Caco-2 (cell line): ENCODE data around the gene ECPAS. TPM values are rescaled to one million over a fixed set of nuclear protein-coding genes. Genes with fewer than 3 reads are reported as not detected.

ENCODE experiments used
- BruUV-seq: library from RNA; stranded (reverse); fragments of 400-500 nt; replicated peaks from 2 replicates; lab custom pipeline; 2021; lab: Mats Ljungman, UMichigan
- CTCF ChIA-PET: fragments of 300-600 bp; sonication (Branson Sonifier 250); formaldehyde crosslinking; loops from one replicate; lab custom pipeline; 2022; ENCODE audit warnings: antibody characterized with exemption; lab: Charles Lee
- POLR2A ChIA-PET: fragments of 300-600 bp; sonication (Branson Sonifier 250); formaldehyde crosslinking; loops from one replicate; lab custom pipeline; 2022; ENCODE audit warnings: antibody characterized with exemption; lab: Charles Lee
- DNase-seq, 2 experiments: peaks; one replicate each; pipeline versions ENCODE4 v3.0.0 to v3.0.0-alpha.2; 2020 to 2022
- H3K27me3 ChIP-seq: replicated peaks from 2 replicates; pipeline ENCODE4 v1.6.0; 2011; ENCODE audit warnings: low read length; ENCODE audit not compliant: control insufficient read depth, insufficient read depth
- H3K36me3 ChIP-seq: 2 replicates; pipeline ENCODE4 v1.5.1; 2011; ENCODE audit warnings: low read length; ENCODE audit not compliant: control insufficient read depth, insufficient read depth
- H3K4me1 ChIP-seq: fragments of 250-450 bp; sonication (Bioruptor Pico); 2 replicates; pipeline ENCODE4 v1.5.1; 2020; ENCODE audit warnings: mild to moderate bottlenecking
- H3K4me3 ChIP-seq: 2 replicates; pipeline ENCODE4 v1.5.1; 2011; ENCODE audit warnings: low read depth, mild to moderate bottlenecking, control low read depth, low read length
- H3K9me3 ChIP-seq: fragments of 250-450 bp; sonication (Bioruptor Pico); 2 replicates; pipeline ENCODE4 v1.5.1; 2020; ENCODE audit warnings: mild to moderate bottlenecking, moderate library complexity
- H3K27ac Mint-ChIP-seq: one replicate; pipeline ENCODE4 v1.8.0; 2022; ENCODE audit warnings: mixed read lengths; ENCODE audit not compliant: unreplicated experiment
- H3K27me3 Mint-ChIP-seq: one replicate; pipeline ENCODE4 v1.8.0; 2022; ENCODE audit warnings: mixed read lengths; ENCODE audit not compliant: insufficient read depth, unreplicated experiment
- H3K36me3 Mint-ChIP-seq: one replicate; pipeline ENCODE4 v1.8.0; 2022; ENCODE audit warnings: mild to moderate bottlenecking, mixed read lengths; ENCODE audit not compliant: insufficient read depth, unreplicated experiment
- H3K4me1 Mint-ChIP-seq: one replicate; pipeline ENCODE4 v1.8.0; 2022; ENCODE audit warnings: low read depth, mixed read lengths; ENCODE audit not compliant: unreplicated experiment
- H3K4me3 Mint-ChIP-seq: one replicate; pipeline ENCODE4 v1.8.0; 2022; ENCODE audit warnings: mild to moderate bottlenecking, moderate library complexity, mixed read lengths; ENCODE audit not compliant: unreplicated experiment
- H3K9me3 Mint-ChIP-seq: one replicate; pipeline ENCODE4 v1.8.0; 2022; ENCODE audit warnings: mixed read lengths; ENCODE audit not compliant: unreplicated experiment
- intact Hi-C: fragments of 100-400 bp; cut with micrococcal nuclease; formaldehyde crosslinking; loops from one replicate; pipeline ENCODE4 v1.10.0; 2022; ENCODE audit not compliant: unreplicated experiment
- total RNA-seq: library from RNA; stranded (reverse); gene quantifications from 2 replicates; pipeline ENCODE4 v1.2.3, GENCODE V29; 2022
- TF ChIP-seq, protein P1 (sequence below), 2 experiments: fragments of 200-600 bp in 1 of 2; IDR thresholded peaks; 1 replicate in 1 of 2; 2 replicates in 1 of 2; pipeline versions ENCODE4 v1.5.1 to v1.8.0; 2011 to 2022; ENCODE audit warnings: antibody characterized with exemption in 1 of 2, control low read depth in 1 of 2, inconsistent platforms in 1 of 2, low read depth in 1 of 2, low read length in 1 of 2, mild to moderate bottlenecking in 1 of 2, moderate library complexity in 1 of 2; ENCODE audit not compliant: insufficient read depth in 1 of 2, severe bottlenecking in 1 of 2, unreplicated experiment in 1 of 2

Gene ECPAS
- total RNA-seq, 1 experiment from 2014 or later, result 77.0 TPM

DNA sequence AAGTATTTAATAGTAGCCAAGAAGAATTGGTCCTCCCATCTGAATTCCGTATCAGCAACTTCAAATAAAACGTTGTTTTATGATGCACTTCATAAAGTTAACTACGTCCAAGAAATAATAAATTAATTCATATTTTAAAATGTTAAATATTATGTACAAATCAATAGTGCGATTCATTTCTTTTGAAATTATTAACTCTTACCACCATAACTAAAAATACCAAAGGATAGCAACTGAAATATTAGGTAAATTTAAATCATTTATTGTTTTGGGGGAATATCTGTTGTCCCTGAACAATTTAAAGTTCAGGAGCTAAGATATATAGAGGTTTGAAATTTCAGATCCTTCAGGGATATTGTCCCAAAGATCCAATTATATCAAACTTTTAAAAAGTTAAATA, 154.1 kb downstream of the ECPAS start, which contains the start of gene OR2K2:
OR2K2 (minus strand) TSS at position 101 of the 400 bp plus-strand sequence. CDS start 1,791 bp downstream, outside the sequence.
- Mint-ChIP-seq H3K36me3 (no peaks in the 10 kb centered on the region), H3K9me3 (no peaks in the 10 kb centered on the region), H3K4me1 (no peaks in the 10 kb centered on the region), H3K27ac (no peak within 1 kb of the TSS), H3K27me3 (peaks cover 9% of the 10 kb centered on the region), H3K4me3 (no peak within 1 kb of the TSS)
- BruUV-seq, result no TSS peak
- no peak for DNase-seq
- Histone ChIP-seq H3K27me3 (no peaks in the 10 kb centered on the region), H3K9me3 (no peaks in the 10 kb centered on the region), H3K36me3 (no peaks in the 10 kb centered on the region), H3K4me3 (no peak within 1 kb of the TSS), H3K4me1 (no peaks in the 10 kb centered on the region)
- TF ChIP-seq, protein P1, sequence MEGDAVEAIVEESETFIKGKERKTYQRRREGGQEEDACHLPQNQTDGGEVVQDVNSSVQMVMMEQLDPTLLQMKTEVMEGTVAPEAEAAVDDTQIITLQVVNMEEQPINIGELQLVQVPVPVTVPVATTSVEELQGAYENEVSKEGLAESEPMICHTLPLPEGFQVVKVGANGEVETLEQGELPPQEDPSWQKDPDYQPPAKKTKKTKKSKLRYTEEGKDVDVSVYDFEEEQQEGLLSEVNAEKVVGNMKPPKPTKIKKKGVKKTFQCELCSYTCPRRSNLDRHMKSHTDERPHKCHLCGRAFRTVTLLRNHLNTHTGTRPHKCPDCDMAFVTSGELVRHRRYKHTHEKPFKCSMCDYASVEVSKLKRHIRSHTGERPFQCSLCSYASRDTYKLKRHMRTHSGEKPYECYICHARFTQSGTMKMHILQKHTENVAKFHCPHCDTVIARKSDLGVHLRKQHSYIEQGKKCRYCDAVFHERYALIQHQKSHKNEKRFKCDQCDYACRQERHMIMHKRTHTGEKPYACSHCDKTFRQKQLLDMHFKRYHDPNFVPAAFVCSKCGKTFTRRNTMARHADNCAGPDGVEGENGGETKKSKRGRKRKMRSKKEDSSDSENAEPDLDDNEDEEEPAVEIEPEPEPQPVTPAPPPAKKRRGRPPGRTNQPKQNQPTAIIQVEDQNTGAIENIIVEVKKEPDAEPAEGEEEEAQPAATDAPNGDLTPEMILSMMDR (IDR thresholded peaks at IDR 0.05; ENCODE audit: insufficient read depth in 1 of 2, low read depth in 1 of 2, low read length in 1 of 2, severe bottlenecking in 1 of 2, unreplicated experiment in 1 of 2), result no peak
- CTCF ChIA-PET, result no interaction called here
- POLR2A ChIA-PET, result no interaction called here
- intact Hi-C loops, result no loop called here

DNA sequence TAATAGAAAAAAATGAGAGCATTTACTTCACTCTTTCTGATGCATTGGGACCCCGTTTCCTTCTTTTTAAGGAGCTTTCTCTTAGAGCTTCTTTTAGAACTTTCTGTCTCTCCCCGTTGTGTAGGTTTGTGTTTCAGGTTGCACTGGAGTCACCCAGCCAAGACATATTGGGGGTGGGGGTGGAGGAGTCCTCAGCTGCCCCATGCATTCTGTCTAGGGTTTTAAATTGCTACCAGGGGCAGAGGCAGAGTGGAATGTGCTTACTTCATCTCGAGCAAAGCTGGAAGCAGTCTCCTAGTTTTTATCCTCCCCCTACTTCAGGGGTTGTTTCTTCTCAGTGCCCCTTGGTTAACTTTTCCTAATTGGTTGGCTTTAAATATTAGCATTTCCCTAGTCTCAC, 163.6 kb downstream of the ECPAS start:
- no peak for DNase-seq
- TF ChIP-seq, protein P1 (IDR thresholded peaks at IDR 0.05; ENCODE audit: insufficient read depth in 1 of 2, low read depth in 1 of 2, low read length in 1 of 2, severe bottlenecking in 1 of 2, unreplicated experiment in 1 of 2), result no peak
- POLR2A ChIA-PET, result no interaction called here

DNA sequence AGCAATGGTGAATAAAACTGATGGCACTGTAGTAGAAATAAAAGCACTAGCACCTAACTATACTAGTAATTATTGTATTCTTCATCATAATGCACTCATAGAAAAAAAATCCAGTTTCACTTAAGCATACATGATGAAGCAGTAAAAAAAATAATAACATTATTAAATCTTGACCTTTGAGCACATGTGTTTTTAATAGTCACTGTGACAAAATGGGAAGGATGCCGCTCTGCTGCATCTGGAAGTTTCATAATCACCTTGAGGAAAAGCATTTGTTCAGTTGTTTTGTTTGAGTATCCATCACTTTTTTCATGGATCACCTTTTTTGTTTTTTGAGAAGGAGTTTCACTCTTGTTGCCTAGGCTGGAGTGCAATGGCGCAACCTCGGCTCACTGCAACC, 167.4 kb downstream of the ECPAS start:
- DNase-seq, result no peak
- no peaks in the 10 kb centered on the region for H3K4me1 Mint-ChIP-seq
- TF ChIP-seq, protein P1 (IDR thresholded peaks at IDR 0.05; ENCODE audit: insufficient read depth in 1 of 2, low read depth in 1 of 2, low read length in 1 of 2, severe bottlenecking in 1 of 2, unreplicated experiment in 1 of 2), result no peak
- no TSS peak for BruUV-seq
- Histone ChIP-seq H3K4me3 (no peak overlapping the region), H3K4me1 (no peaks in the 10 kb centered on the region), H3K36me3 (no peaks in the 10 kb centered on the region), H3K27me3 (no peaks in the 10 kb centered on the region), H3K9me3 (no peaks in the 10 kb centered on the region)
- H3K36me3 Mint-ChIP-seq, result no peaks in the 10 kb centered on the region
- ChIA-PET POLR2A (no interaction called here), CTCF (no interaction called here)
- peaks cover 6% of the 10 kb centered on the region for H3K9me3 Mint-ChIP-seq
- no peak overlapping the region for H3K4me3 Mint-ChIP-seq
- intact Hi-C loops, result no loop called here
- peaks cover 3% of the 10 kb centered on the region for H3K27me3 Mint-ChIP-seq
- H3K27ac Mint-ChIP-seq, result no peak overlapping the region

More for the DNA sequence above, 163.6 kb downstream of the ECPAS start:
- intact Hi-C loops, result no loop called here
- CTCF ChIA-PET, result no interaction called here
- Mint-ChIP-seq H3K36me3 (no peaks in the 10 kb centered on the region), H3K4me3 (no peak overlapping the region), H3K9me3 (peaks cover 11% of the 10 kb centered on the region), H3K4me1 (no peaks in the 10 kb centered on the region), H3K27ac (no peak overlapping the region), H3K27me3 (peaks cover 3% of the 10 kb centered on the region)
- Histone ChIP-seq H3K27me3 (no peaks in the 10 kb centered on the region), H3K4me3 (no peak overlapping the region), H3K36me3 (no peaks in the 10 kb centered on the region), H3K4me1 (no peaks in the 10 kb centered on the region), H3K9me3 (no peaks in the 10 kb centered on the region)
- BruUV-seq, result no TSS peak

Other genes starting within 250 kb of the ECPAS start
- gene OR2K2, start 154.2 kb downstream of the ECPAS start, total RNA-seq, result not detected in 2 replicates
- not detected in 2 replicates for gene ZNF483, start 40.8 kb upstream of the ECPAS start, total RNA-seq
- 46.9 and 55.3 TPM in 2 replicates for gene PTGR1, start 115.3 kb upstream of the ECPAS start, total RNA-seq
- gene DNAJC25, start 147.0 kb upstream of the ECPAS start, total RNA-seq, result 10.2 and 10.4 TPM in 2 replicates
- 52.2 and 54.0 TPM in 2 replicates for gene GNG10, start 177.2 kb upstream of the ECPAS start, total RNA-seq